ENCODE measurements around the gene IL1RL2. TPM values are rescaled to one million over a fixed set of nuclear protein-coding genes. Genes with fewer than 3 reads are reported as not detected.

Gene IL1RL2
- total RNA-seq, 1 experiment from 2014 or later = 0.11 TPM

DNA sequence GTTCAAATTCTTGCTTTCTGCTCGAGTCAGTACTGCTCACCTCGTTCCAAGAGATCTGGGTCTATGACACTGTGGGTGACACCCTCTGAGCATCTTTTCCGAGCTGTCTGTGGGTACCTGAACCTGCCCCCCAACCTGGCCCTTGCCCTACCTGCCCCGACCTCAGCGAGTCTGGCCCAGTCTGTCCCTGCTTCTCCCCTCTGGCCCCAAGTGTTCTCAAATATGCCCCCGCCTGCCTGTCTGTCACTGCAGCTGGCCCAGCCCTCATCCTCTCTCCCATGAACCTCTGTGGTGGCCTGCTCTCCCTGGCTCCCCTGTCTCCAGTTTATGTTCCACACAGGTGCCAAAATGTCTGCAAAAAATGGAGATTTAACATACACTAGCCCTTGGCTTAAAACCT is 32.5 kb upstream of the IL1RL2 start:
- ATAC-seq (no peak), DNase-seq (no peak)
- H3K4me3 ChIP-seq (ENCODE audit: low read length) = no peak overlapping the region
- no peaks in the 10 kb centered on the region for H3K36me3 ChIP-seq (ENCODE audit: low read depth, low read length)
- no peaks in the 10 kb centered on the region for H3K27me3 ChIP-seq (ENCODE audit: low read length)
- no peak overlapping the region for H2AFZ ChIP-seq (ENCODE audit: low read length)
- no peaks in the 10 kb centered on the region for H3K9me2 ChIP-seq (replicated peaks; ENCODE audit: low read length)
- no peaks in the 10 kb centered on the region for H4K20me1 ChIP-seq (ENCODE audit: low read length)
- TF ChIP-seq, protein P1, sequence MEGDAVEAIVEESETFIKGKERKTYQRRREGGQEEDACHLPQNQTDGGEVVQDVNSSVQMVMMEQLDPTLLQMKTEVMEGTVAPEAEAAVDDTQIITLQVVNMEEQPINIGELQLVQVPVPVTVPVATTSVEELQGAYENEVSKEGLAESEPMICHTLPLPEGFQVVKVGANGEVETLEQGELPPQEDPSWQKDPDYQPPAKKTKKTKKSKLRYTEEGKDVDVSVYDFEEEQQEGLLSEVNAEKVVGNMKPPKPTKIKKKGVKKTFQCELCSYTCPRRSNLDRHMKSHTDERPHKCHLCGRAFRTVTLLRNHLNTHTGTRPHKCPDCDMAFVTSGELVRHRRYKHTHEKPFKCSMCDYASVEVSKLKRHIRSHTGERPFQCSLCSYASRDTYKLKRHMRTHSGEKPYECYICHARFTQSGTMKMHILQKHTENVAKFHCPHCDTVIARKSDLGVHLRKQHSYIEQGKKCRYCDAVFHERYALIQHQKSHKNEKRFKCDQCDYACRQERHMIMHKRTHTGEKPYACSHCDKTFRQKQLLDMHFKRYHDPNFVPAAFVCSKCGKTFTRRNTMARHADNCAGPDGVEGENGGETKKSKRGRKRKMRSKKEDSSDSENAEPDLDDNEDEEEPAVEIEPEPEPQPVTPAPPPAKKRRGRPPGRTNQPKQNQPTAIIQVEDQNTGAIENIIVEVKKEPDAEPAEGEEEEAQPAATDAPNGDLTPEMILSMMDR (conservative IDR thresholded peaks at IDR 0.05; ENCODE audit: low read depth, low read length) = no peak
- TF ChIP-seq EZH2 (IDR thresholded peaks at IDR 0.05; ENCODE audit: low read length, unreplicated experiment) (no peak), EZH2phosphoT487 (IDR thresholded peaks at IDR 0.05; ENCODE audit: borderline replicate concordance, low read length) (no peak)
- H3K9me3 ChIP-seq (ENCODE audit: low read length) = no peaks in the 10 kb centered on the region
- no peaks in the 10 kb centered on the region for H3K4me1 ChIP-seq (ENCODE audit: insufficient read depth, low read length)
- no peak overlapping the region for H3K9ac ChIP-seq (ENCODE audit: low read length)
- POLR2A ChIA-PET (ENCODE audit: unreplicated experiment) = no interaction called here
- no peaks in the 10 kb centered on the region for H3K79me2 ChIP-seq (ENCODE audit: low read length)
- intact Hi-C loops (cut with micrococcal nuclease) = no loop called here
- no peak overlapping the region for H3K4me2 ChIP-seq (ENCODE audit: low read length)
- H3F3A ChIP-seq (ENCODE audit: low read length, unreplicated experiment) = no peaks in the 10 kb centered on the region
- no TSS peak for BruUV-seq (replicated peaks)
- no peak overlapping the region for H3K27ac ChIP-seq (ENCODE audit: low read length)
- CTCF ChIA-PET = no interaction called here

DNA sequence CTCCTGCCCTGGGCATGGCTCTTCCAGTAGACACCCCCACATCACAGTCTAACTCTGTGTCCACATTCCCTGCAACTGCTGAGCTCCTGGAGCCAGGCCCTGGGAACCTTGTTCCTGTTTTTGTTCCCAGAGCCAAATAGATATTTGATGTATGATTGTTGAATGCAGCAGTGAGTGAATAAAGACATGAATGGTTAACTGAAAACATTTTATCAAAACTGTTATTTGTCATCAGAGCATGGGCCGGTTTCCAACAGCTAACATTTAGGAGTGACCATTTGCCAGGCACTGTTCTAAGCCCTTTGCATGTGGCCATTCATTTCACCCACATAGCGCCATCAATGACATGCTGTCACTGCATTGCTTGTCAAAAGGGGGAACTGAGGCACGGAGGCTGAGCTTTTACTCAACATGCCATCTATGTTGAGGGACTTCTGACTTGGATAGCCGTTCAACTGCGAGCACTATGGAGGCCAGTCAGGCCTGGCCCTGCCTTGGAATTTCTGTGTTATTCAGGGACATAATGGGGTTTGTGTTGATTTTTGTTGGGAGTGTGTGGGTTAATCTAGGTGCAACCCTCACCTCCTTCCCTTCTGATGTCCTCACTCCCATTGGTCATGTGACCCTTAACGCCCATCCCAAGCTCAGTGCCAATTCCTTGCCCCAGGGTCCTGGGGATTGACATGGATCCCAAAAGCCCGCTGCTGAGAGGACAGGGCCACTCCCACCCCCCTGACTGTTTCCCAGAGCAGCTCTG is 31.7 kb upstream of the IL1RL2 start:
- Histone ChIP-seq H3K36me3 (ENCODE audit: low read depth, low read length) (no peaks in the 10 kb centered on the region), H3K79me2 (ENCODE audit: low read length) (no peaks in the 10 kb centered on the region), H3K27ac (ENCODE audit: low read length) (no peak overlapping the region), H3K9me2 (replicated peaks; ENCODE audit: low read length) (no peaks in the 10 kb centered on the region), H3F3A (ENCODE audit: low read length, unreplicated experiment) (no peaks in the 10 kb centered on the region), H3K27me3 (ENCODE audit: low read length) (no peaks in the 10 kb centered on the region), H3K4me1 (ENCODE audit: insufficient read depth, low read length) (no peaks in the 10 kb centered on the region), H2AFZ (ENCODE audit: low read length) (no peak overlapping the region), H3K9ac (ENCODE audit: low read length) (no peak overlapping the region), H3K4me2 (ENCODE audit: low read length) (no peak overlapping the region), H3K4me3 (ENCODE audit: low read length) (no peak overlapping the region), H3K9me3 (ENCODE audit: low read length) (no peaks in the 10 kb centered on the region), H4K20me1 (ENCODE audit: low read length) (no peaks in the 10 kb centered on the region)
- ChIA-PET POLR2A (ENCODE audit: unreplicated experiment) (no interaction called here), CTCF (no interaction called here)
- no TSS peak for BruUV-seq (replicated peaks)
- TF ChIP-seq EZH2phosphoT487 (IDR thresholded peaks at IDR 0.05; ENCODE audit: borderline replicate concordance, low read length) (no peak), EZH2 (IDR thresholded peaks at IDR 0.05; ENCODE audit: low read length, unreplicated experiment) (no peak)
- intact Hi-C loops (cut with micrococcal nuclease) = no loop called here
- DNase-seq (no peak), ATAC-seq (no peak)

DNA sequence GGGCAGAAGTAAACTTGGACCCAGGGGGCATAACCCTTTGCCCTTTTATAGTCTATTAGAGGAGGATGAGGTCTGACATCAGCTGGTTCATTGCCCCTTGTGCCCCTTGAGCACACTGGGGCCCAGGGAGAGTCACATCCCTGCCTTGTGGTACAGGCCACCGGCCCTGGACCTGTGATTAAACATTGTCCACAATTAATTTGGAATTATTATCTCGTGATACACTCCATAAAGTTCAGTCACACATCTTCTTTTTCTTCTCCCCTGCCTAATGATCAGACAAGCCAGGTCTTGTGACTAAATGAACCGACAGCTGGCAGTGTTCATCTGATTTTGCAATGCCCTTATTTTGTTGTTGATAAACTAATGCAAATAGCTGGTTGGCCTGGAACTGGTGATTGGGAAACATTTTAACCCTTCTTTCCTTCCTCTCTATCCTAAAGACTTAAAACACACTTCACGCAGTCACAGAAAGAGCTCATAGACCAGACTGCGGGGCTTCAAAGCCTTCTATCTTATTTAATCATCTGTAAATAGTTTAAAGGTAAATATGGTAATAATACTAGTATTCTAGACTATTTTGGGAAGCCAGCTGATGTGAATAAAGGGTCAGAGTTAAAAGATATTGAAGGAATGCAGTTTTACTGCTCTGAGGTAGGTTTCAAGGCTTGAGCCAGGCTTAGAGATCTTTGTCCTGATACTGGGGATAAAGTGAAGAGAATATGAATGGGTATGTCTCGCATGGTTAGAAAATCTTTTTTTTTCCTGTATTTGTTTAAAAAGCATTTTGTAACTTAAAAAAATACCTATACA is 30.9 kb upstream of the IL1RL2 start:
- no peaks in the 10 kb centered on the region for H3K9me2 ChIP-seq (replicated peaks; ENCODE audit: low read length)
- no peak overlapping the region for H3K27ac ChIP-seq (ENCODE audit: low read length)
- ATAC-seq (no peak), DNase-seq (no peak)
- no peak overlapping the region for H2AFZ ChIP-seq (ENCODE audit: low read length)
- H3K4me2 ChIP-seq (ENCODE audit: low read length) = no peak overlapping the region
- no peaks in the 10 kb centered on the region for H3K9me3 ChIP-seq (ENCODE audit: low read length)
- no peaks in the 10 kb centered on the region for H3K79me2 ChIP-seq (ENCODE audit: low read length)
- TF ChIP-seq, protein P1 (conservative IDR thresholded peaks at IDR 0.05; ENCODE audit: low read depth, low read length) = no peak
- TF ChIP-seq EZH2 (IDR thresholded peaks at IDR 0.05; ENCODE audit: low read length, unreplicated experiment) = no peak
- TF ChIP-seq EZH2phosphoT487 (IDR thresholded peaks at IDR 0.05; ENCODE audit: borderline replicate concordance, low read length) = no peak
- H3K4me1 ChIP-seq (ENCODE audit: insufficient read depth, low read length) = peaks cover 2% of the 10 kb centered on the region
- no TSS peak for BruUV-seq (replicated peaks)
- intact Hi-C loops (cut with micrococcal nuclease) = no loop called here
- no peak overlapping the region for H3K9ac ChIP-seq (ENCODE audit: low read length)
- CTCF ChIA-PET = no interaction called here
- no peaks in the 10 kb centered on the region for H3K27me3 ChIP-seq (ENCODE audit: low read length)
- no peaks in the 10 kb centered on the region for H3K36me3 ChIP-seq (ENCODE audit: low read depth, low read length)
- POLR2A ChIA-PET (ENCODE audit: unreplicated experiment) = no interaction called here
- H4K20me1 ChIP-seq (ENCODE audit: low read length) = no peaks in the 10 kb centered on the region
- no peaks in the 10 kb centered on the region for H3F3A ChIP-seq (ENCODE audit: low read length, unreplicated experiment)
- H3K4me3 ChIP-seq (ENCODE audit: low read length) = no peak overlapping the region

Data from PC-3 (cell line).